ENCODE results near the gene TTC7B.
A peak's percentile ranks its signal among the peaks of the same experiment; 100 is the strongest.

The TTC7B gene

GRCh38 chr14:90784621-90785270, 31.5 kb downstream of the TTC7B start:
- TF ChIP-seq, protein P1, sequence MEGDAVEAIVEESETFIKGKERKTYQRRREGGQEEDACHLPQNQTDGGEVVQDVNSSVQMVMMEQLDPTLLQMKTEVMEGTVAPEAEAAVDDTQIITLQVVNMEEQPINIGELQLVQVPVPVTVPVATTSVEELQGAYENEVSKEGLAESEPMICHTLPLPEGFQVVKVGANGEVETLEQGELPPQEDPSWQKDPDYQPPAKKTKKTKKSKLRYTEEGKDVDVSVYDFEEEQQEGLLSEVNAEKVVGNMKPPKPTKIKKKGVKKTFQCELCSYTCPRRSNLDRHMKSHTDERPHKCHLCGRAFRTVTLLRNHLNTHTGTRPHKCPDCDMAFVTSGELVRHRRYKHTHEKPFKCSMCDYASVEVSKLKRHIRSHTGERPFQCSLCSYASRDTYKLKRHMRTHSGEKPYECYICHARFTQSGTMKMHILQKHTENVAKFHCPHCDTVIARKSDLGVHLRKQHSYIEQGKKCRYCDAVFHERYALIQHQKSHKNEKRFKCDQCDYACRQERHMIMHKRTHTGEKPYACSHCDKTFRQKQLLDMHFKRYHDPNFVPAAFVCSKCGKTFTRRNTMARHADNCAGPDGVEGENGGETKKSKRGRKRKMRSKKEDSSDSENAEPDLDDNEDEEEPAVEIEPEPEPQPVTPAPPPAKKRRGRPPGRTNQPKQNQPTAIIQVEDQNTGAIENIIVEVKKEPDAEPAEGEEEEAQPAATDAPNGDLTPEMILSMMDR (IDR thresholded peaks at IDR 0.05; ENCODE audit: low read depth, low read length): no peak
- no peak overlapping the region for H3K4me3 ChIP-seq (replicated peaks in 1 of 2; ENCODE audit: low read depth in 2 of 2, low read length in 2 of 2)
- DNase-seq (ENCODE audit: low read depth in 2 of 2): no peak

- no peak for DNase-seq (ENCODE audit: low read depth in 2 of 2)
- no peak overlapping the region for H3K4me3 ChIP-seq (replicated peaks in 1 of 2; ENCODE audit: low read depth in 2 of 2, low read length in 2 of 2)
- TF ChIP-seq, protein P1 (IDR thresholded peaks at IDR 0.05; ENCODE audit: low read depth, low read length): no peak
Measured at GRCh38 chr14:90783344-90783743, 32.9 kb downstream of the TTC7B start.

DNA sequence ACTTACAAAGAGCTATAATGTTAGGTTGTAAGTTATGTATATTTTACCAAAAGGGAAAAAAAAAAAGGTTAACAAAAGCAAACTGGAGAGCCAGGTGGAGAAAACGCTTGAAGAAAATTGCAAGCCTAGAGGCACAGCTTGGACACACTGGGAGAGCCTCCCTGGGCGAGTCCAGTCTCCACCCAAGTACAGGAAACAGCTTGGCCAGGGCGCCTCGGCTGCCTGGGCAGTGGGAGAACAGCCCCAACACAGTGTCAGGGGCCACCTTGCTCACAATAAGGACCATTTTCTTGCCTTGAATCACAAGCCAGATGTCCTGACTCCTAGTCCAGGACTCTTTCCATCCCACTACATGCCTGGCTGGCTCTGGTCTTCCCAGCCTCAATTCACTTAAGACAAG, 33.3 kb downstream of the TTC7B start:
- TF ChIP-seq, protein P1 (IDR thresholded peaks at IDR 0.05; ENCODE audit: low read depth, low read length): no peak
- no peak overlapping the region for H3K4me3 ChIP-seq (replicated peaks in 1 of 2; ENCODE audit: low read depth in 2 of 2, low read length in 2 of 2)
- no peak for DNase-seq (ENCODE audit: low read depth in 2 of 2)

DNA sequence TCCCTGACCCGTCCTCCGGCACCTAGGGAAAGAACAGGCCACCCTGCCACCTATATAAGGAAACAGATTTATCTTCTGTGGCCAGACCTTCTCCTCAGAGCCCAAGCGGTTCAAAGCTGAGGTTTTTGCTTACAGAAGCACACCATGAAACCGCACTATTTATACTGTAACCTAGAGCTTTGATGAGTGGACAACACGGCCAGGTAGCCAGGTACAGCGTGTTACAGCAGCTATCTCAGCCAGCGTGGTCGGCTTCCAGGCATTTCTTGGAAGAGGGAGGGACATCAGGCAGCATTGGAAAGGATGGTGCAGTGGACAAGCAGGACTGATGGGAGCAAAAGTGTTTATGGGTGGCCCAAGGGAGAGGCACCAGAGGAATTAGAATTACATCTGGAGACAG, 34.4 kb downstream of the TTC7B start:
- no peak overlapping the region for H3K4me3 ChIP-seq (replicated peaks in 1 of 2; ENCODE audit: low read depth in 2 of 2, low read length in 2 of 2)
- no peak for DNase-seq (ENCODE audit: low read depth in 2 of 2)
- TF ChIP-seq, protein P1 (IDR thresholded peaks at IDR 0.05; ENCODE audit: low read depth, low read length): no peak

DNA sequence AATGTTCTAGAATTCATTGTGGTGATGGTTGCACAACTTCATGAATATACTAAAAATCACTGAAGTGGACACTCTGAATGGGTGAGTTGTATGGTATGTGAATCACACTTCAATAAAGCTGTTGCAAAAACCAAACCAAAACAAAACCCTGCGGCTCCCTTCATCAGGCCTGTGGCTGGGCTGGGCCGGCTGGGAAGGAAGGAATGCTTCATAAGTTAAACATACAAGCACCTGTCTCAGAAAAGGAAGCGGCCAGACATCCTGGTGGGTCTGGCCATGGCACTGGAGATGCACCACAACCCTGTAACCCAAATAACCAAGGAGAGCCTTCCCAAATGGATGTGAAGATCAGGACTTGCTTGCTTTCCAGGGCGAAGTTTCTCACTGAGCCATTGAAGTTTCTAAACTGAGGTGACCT, 34.9 kb downstream of the TTC7B start:
- DNase-seq (ENCODE audit: low read depth in 2 of 2): peak; percentile 65 to 84
- TF ChIP-seq, protein P1 (IDR thresholded peaks at IDR 0.05; ENCODE audit: low read depth, low read length): no peak
- no peak overlapping the region for H3K4me3 ChIP-seq (replicated peaks in 1 of 2; ENCODE audit: low read depth in 2 of 2, low read length in 2 of 2)

GRCh38 chr14:90780519-90780918, 35.7 kb downstream of the TTC7B start:
- TF ChIP-seq, protein P1 (IDR thresholded peaks at IDR 0.05; ENCODE audit: low read depth, low read length): no peak
- H3K4me3 ChIP-seq (replicated peaks in 1 of 2; ENCODE audit: low read depth in 2 of 2, low read length in 2 of 2): no peak overlapping the region
- DNase-seq (ENCODE audit: low read depth in 2 of 2): no peak
